WI38 (cell line): Measurements from ENCODE around the gene OR1J1.

Source experiments
- H3K4me3 ChIP-seq: 2 replicates; pipeline ENCODE4 v1.5.1; 2011; ENCODE audit warnings: low read depth, mild to moderate bottlenecking, control low read depth, low read length
- TF ChIP-seq, protein P1 (sequence below): IDR thresholded peaks from 2 replicates; pipeline ENCODE4 v1.5.1; 2012; ENCODE audit warnings: low read depth, mild to moderate bottlenecking, control low read depth, low read length

Gene OR1J1

DNA sequence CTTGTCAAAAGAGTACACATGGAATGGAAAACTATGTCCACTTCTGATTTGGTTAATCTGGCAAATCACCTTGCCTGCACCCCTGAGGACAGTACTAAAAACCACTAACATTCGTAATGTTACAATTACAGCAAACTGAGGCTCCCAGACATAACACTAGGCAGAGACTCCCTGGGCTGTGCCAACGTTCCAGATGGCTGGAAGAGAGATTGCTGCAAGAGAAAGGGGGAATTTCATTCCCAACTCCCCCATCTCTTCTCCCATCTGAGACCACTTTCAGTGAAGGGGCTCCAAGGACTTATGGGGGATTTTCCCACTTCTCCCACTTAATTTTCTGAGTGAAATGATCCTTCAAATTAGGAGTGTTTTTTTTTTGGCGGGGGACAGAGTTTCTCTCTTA lies 11.3 kb downstream of the OR1J1 start:
- H3K4me3 ChIP-seq: no peak overlapping the region
- TF ChIP-seq, protein P1, sequence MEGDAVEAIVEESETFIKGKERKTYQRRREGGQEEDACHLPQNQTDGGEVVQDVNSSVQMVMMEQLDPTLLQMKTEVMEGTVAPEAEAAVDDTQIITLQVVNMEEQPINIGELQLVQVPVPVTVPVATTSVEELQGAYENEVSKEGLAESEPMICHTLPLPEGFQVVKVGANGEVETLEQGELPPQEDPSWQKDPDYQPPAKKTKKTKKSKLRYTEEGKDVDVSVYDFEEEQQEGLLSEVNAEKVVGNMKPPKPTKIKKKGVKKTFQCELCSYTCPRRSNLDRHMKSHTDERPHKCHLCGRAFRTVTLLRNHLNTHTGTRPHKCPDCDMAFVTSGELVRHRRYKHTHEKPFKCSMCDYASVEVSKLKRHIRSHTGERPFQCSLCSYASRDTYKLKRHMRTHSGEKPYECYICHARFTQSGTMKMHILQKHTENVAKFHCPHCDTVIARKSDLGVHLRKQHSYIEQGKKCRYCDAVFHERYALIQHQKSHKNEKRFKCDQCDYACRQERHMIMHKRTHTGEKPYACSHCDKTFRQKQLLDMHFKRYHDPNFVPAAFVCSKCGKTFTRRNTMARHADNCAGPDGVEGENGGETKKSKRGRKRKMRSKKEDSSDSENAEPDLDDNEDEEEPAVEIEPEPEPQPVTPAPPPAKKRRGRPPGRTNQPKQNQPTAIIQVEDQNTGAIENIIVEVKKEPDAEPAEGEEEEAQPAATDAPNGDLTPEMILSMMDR: no peak

DNA sequence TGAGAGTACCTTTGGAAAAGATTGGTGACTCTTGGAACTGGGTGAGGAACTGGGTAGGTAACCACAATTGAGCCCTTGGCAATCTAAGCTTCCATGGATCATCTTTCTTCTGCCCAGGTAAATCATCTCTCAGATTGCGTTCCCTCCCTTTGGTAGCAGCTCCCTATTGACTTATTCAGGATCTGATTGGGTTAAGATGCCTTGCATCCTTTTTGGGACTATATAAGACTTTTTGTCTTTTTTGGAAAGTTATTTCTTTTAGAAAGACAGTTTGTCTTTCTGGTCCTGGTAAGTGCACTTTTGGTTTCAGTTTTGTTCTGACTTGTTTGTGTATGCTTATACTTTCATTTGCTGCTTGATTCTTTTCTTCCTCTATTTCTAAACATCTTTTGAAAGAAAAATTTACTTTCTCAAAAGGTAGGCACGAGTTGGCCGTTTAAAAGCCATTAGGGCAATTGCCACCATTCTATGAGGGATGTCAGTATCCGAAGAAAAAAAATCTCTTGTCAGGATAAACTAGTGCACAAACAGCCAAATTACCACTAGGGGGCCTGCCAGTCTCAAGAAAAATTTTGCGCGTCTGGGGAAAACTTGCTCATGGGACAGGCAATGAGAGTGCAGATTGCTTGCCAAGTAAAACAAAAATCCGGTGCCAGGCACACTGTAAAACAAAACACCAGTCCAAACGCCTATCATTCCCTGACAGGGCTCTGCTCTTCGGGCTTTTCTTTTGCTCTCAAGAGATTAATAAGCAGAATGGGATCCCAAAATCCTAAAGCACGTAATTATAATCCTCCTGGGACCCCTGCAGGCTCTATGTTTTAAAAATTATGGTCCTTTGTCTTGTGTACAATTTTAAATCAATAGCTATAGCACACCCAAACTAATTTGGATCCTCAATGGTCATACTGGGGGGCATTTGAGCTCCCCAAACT lies 12.8 kb downstream of the OR1J1 start:
- peak overlapping the region; percentile 39 for H3K4me3 ChIP-seq
- TF ChIP-seq, protein P1: peak; percentile 68

DNA sequence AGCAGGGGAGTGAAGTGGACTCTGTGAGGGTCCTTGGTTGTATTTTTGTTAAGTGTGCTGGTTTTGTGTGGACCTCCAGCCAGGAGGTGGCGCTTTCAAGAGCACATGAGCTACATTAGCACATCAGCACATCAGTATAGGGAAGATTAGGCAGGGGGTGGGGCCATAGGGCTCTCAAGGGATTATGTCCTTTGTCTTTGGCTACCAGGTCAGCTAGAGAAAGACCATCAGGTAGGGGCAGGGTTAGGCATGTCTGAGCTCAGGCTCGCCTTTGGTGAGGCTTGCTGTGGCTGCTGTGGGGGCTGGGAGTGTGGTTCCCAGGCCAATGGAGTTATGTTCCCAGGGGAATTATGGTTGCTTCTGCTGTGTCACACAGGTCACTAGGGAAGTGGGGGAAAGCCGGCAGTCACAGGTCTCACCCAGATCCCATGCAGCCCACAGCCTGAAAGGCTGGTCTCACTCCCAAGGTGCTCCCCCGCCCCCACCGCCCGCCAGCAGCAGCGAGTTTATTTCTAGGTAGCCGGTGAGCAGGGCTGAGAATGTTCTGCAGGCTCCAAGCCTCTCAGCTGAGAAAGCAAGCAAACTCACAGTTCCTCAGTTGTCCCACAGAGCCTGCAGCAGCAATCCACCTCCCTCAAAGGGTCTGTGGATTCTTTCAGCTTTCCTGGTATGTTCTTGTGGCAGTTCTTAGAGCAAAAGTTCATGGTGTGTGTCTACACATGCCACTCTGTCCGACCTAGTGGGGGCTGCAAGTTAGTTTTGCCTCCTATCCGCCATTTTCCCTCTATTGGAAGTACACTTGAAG lies 13.7 kb downstream of the OR1J1 start:
- peak overlapping the region; percentile 39; the same call in 1 of the 2 replicates for H3K4me3 ChIP-seq
- TF ChIP-seq, protein P1: no peak

DNA sequence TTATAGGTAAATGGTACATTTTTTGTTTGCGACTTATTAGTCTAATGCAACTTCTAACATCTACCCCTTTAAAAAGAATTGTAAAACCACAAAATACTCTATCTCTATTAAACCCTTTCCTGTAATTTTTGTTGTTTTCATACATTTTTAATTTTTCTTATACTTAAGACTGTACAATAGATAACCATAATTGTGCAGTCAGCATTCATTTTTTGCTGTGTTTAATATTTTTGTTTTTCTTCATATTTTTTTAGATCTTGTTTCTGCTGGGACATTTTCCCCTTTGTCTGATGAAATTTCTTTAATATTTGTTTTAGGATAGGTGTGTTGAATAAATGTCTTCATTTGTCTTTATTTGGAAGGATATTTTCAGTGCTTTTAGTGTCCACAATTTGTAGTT lies 19.9 kb downstream of the OR1J1 start:
- TF ChIP-seq, protein P1: no peak
- no peak overlapping the region for H3K4me3 ChIP-seq

DNA sequence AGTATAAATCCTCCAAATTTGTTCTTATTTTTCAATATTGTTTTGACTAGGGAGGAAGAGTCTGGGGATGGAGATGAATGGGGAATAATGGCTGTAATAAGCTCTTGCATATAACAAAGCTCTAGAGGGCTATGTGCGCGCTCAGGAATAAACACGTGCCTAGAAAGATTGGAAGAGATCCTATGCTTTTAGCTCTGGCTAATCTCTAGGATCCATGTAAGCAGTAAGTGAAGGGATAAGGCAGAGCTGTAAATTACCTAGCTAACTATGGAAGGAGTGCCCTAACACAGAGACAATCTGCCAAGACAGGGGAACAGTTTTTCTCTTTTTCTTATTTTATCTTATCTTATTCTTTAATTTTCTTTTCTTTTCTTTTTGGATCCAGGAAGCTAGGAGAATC lies 21.6 kb downstream of the OR1J1 start:
- no peak overlapping the region for H3K4me3 ChIP-seq
- TF ChIP-seq, protein P1: no peak

DNA sequence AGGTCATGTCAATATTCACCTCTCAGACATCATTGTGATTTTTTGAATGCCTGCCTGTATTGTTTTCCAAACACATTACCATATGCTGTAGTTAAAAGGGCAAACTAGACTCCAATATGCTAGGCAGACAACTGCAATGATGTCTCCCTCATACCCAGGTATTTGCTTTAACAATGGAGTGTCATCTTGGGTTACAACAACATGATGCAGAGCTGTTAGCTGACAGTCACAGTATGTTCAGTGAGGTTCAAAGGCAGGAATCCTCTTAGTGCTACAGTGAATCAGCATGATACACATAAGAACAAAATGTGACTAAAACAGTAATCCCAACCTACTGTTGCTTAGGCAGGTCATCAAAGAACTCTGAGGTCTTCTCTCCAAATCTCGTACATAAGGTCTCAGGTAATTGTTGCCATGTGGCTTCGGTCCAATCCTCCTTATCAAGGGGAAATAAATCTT lies 24.0 kb downstream of the OR1J1 start:
- no peak overlapping the region for H3K4me3 ChIP-seq
- TF ChIP-seq, protein P1: no peak
